Osteoblast (primary cell): ENCODE data around the gene MATR3. TPM values are rescaled to one million over a fixed set of nuclear protein-coding genes. Genes with fewer than 3 reads are reported as not detected.
A peak's percentile ranks its signal among the peaks of the same experiment; 100 is the strongest.
"Not testable (repeated sequence)": the region's sequence is repeated elsewhere in the genome, so short reads cannot be mapped to it uniquely, and the experiment has no call there.

Experiments used
- DNase-seq: peaks from one replicate; pipeline ENCODE4 v3.0.0; 2011; ENCODE audit warnings: low spot score, mixed read lengths; ENCODE audit not compliant: insufficient read length; ENCODE audit errors: missing footprints
- H2AFZ ChIP-seq: 2 replicates; pipeline ENCODE4 v1.6.0; 2011; ENCODE audit warnings: mild to moderate bottlenecking, low read length
- H3K27ac ChIP-seq: 2 replicates; pipeline ENCODE4 v1.5.1; 2011; ENCODE audit warnings: mild to moderate bottlenecking, low read depth, low read length, moderate library complexity
- H3K27me3 ChIP-seq: 2 replicates; pipeline ENCODE4 v1.6.0; 2012; ENCODE audit warnings: mild to moderate bottlenecking, control low read depth, inconsistent platforms, low read length, moderate library complexity; ENCODE audit not compliant: insufficient read depth
- H3K36me3 ChIP-seq: 2 replicates; pipeline ENCODE4 v1.5.1; 2011; ENCODE audit warnings: mild to moderate bottlenecking, low read length, control low read depth, moderate library complexity; ENCODE audit not compliant: insufficient read depth
- H3K4me1 ChIP-seq: 2 replicates; pipeline ENCODE4 v1.5.1; 2011; ENCODE audit warnings: mild to moderate bottlenecking, low read length, control low read depth, moderate library complexity; ENCODE audit not compliant: insufficient read depth
- H3K4me2 ChIP-seq: 2 replicates; pipeline ENCODE4 v1.6.0; 2011; ENCODE audit warnings: mild to moderate bottlenecking, low read length; ENCODE audit not compliant: insufficient read depth
- H3K4me3 ChIP-seq: fragments of 200-600 bp; sonication (generic); 3 replicates; pipeline ENCODE4 v1.5.1; 2012; ENCODE audit warnings: mild to moderate bottlenecking, low read length, inconsistent platforms; ENCODE audit not compliant: insufficient read depth
- H3K79me2 ChIP-seq: 2 replicates; pipeline ENCODE4 v1.6.0; 2012; ENCODE audit warnings: mild to moderate bottlenecking, low read length, control low read depth, inconsistent platforms; ENCODE audit not compliant: insufficient read depth
- H3K9me3 ChIP-seq: 2 replicates; pipeline ENCODE4 v1.5.1; 2011; ENCODE audit warnings: low read depth, low read length, control low read depth
- H4K20me1 ChIP-seq: 2 replicates; pipeline ENCODE4 v1.6.0; 2012; ENCODE audit warnings: mild to moderate bottlenecking, low read length, control low read depth; ENCODE audit not compliant: insufficient read depth
- total RNA-seq: library from RNA; depleted of rRNA; stranded (reverse); fragments of >200 nt; gene quantifications from 2 replicates; pipeline ENCODE4 v1.2.3, GENCODE V29; 2012
- TF ChIP-seq, protein P1 (sequence below): IDR thresholded peaks from 2 replicates; pipeline ENCODE4 v1.5.1; 2011; ENCODE audit warnings: mild to moderate bottlenecking, low read depth, low read length, moderate library complexity; ENCODE audit errors: extremely low read depth

Gene MATR3
- total RNA-seq, 1 donor, result 284 TPM

DNA sequence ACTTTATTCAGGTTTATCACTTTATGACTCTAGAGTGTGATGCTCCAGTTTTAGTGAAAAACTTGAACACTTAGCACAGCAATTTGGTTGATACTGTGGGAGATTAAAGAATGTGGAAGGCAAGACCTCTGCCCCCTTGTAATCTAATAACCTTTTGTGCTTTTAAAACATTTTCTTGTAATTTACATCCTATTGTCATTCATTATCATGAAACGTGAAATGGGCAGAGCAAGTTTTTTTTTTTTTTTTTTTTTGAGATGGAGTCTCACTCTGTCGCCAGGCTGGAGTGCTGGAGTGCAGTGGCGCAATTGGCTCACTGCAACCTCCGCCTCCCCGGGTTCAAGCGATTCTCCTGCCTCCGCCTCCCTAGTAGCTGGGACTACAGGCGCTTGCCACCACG is 49.9 kb downstream of the MATR3 start:
- DNase-seq, result no peak
- Histone ChIP-seq H3K27ac (no peak overlapping the region), H3K9me3 (no peaks in the 10 kb centered on the region), H3K4me1 (peaks cover 22% of the 10 kb centered on the region), H3K36me3 (peaks cover 4% of the 10 kb centered on the region), H3K27me3 (no peaks in the 10 kb centered on the region), H3K4me2 (peak overlapping the region; percentile 100), H3K4me3 (peak overlapping the region; percentile 99), H2AFZ (no peak overlapping the region), H4K20me1 (peaks cover 46% of the 10 kb centered on the region), H3K79me2 (peaks cover 68% of the 10 kb centered on the region)
- TF ChIP-seq, protein P1, sequence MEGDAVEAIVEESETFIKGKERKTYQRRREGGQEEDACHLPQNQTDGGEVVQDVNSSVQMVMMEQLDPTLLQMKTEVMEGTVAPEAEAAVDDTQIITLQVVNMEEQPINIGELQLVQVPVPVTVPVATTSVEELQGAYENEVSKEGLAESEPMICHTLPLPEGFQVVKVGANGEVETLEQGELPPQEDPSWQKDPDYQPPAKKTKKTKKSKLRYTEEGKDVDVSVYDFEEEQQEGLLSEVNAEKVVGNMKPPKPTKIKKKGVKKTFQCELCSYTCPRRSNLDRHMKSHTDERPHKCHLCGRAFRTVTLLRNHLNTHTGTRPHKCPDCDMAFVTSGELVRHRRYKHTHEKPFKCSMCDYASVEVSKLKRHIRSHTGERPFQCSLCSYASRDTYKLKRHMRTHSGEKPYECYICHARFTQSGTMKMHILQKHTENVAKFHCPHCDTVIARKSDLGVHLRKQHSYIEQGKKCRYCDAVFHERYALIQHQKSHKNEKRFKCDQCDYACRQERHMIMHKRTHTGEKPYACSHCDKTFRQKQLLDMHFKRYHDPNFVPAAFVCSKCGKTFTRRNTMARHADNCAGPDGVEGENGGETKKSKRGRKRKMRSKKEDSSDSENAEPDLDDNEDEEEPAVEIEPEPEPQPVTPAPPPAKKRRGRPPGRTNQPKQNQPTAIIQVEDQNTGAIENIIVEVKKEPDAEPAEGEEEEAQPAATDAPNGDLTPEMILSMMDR, result no peak

DNA sequence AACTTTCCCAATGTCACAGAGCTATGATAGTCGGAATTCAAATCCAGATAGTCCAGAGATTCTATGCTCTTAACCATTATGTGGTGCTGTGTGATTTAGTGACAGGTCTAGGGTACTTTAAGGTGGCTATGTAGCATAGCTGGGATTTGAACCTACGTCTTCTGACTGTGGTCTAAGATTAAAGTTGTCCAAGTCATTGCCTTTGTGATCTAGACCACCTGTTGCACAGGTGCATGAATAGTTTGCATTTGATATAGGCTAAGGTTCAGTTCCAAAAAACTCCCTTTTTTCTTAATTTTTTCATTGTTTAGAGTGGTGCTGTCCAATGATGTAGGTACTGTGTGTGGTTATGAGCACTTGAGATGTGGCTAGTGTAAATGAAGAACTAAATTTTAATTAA is 50.6 kb downstream of the MATR3 start:
- H3K27me3 ChIP-seq, result no peaks in the 10 kb centered on the region
- H2AFZ ChIP-seq, result no peak overlapping the region
- H3K79me2 ChIP-seq, result peaks cover 75% of the 10 kb centered on the region
- no peak overlapping the region for H3K27ac ChIP-seq
- peaks cover 53% of the 10 kb centered on the region for H4K20me1 ChIP-seq
- peaks cover 22% of the 10 kb centered on the region for H3K4me1 ChIP-seq
- H3K36me3 ChIP-seq, result peaks cover 4% of the 10 kb centered on the region
- H3K4me3 ChIP-seq, result no peak overlapping the region
- no peak overlapping the region for H3K4me2 ChIP-seq
- H3K9me3 ChIP-seq, result no peaks in the 10 kb centered on the region
- TF ChIP-seq, protein P1, result no peak
- DNase-seq, result no peak

DNA sequence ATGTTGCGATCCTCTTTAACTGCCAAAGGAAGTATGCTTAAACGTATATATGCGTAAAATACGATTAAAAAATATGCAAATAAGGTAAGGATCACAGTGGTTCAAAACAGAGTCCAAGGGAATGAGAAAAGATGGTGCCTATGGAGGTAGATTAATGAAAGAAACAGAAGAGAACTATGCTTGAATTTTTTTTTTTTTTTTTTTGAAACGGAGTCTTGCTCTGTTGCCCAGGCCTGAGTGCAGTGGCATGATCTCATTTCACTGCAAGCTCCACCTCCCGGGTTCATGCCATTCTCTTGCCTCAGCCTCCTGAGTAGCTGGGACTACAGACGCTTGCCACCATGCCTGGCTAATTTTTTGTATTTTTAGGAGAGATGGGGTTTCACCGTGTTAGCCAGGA is 51.9 kb downstream of the MATR3 start:
- not testable (repeated sequence) for H3K4me3 ChIP-seq, H3K4me2 ChIP-seq, H3K27me3 ChIP-seq, H2AFZ ChIP-seq, H3K27ac ChIP-seq, H3K9me3 ChIP-seq, H3K36me3 ChIP-seq, DNase-seq
- Histone ChIP-seq H4K20me1 (peaks cover 64% of the 10 kb centered on the region), H3K79me2 (peaks cover 88% of the 10 kb centered on the region), H3K4me1 (peaks cover 22% of the 10 kb centered on the region)

DNA sequence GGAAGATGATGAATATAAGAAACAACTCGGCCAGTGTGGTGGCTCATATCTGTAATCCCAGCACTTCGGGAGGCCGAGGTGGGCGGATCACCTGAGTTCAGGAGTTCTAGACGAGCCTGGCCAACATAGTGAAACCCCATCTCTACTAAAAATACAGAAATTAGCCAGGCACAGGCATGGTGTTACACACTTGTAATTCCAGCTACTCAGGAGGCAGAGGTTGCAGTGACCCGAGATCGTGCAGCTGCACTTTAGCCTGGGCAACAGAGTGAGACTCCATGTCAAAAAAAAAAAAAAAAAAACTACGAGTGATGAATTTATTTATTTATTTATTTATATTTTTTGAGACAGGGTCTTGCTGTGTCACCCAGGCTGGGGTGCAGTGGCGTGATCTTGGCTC is 54.3 kb downstream of the MATR3 start:
- not testable (repeated sequence) for H3K4me2 ChIP-seq, H3K27ac ChIP-seq, H2AFZ ChIP-seq, DNase-seq, H3K27me3 ChIP-seq, H3K36me3 ChIP-seq, H3K9me3 ChIP-seq, H3K4me3 ChIP-seq
- Histone ChIP-seq H4K20me1 (peaks cover 74% of the 10 kb centered on the region), H3K79me2 (peaks cover 99% of the 10 kb centered on the region), H3K4me1 (peaks cover 12% of the 10 kb centered on the region)

DNA sequence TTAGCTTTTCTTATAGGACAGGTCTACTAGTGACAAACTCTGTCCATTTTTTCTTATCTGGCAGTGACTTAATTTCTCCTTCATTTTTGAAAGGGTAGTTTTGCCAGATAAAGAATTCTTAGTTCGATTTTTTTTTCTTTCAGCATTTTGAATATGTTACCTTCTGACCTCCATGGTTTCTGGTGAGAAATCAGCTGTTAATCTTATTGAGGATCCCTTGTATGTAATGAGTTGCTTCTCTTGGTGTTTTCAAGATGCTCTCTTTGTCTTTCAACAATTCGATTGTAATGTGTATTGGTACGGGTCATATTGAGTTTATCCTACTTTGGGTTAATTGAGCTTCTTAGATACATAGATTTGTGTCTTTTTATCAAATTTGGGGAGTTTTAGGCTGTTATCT is 60.6 kb downstream of the MATR3 start:
- Histone ChIP-seq H3K27me3 (no peaks in the 10 kb centered on the region), H3K79me2 (peaks cover 97% of the 10 kb centered on the region), H2AFZ (no peak overlapping the region), H3K36me3 (peaks cover 8% of the 10 kb centered on the region), H3K4me2 (no peak overlapping the region), H4K20me1 (peaks cover 71% of the 10 kb centered on the region), H3K27ac (no peak overlapping the region), H3K4me1 (peaks cover 4% of the 10 kb centered on the region), H3K4me3 (no peak overlapping the region), H3K9me3 (no peaks in the 10 kb centered on the region)
- TF ChIP-seq, protein P1, result no peak
- DNase-seq, result no peak

DNA sequence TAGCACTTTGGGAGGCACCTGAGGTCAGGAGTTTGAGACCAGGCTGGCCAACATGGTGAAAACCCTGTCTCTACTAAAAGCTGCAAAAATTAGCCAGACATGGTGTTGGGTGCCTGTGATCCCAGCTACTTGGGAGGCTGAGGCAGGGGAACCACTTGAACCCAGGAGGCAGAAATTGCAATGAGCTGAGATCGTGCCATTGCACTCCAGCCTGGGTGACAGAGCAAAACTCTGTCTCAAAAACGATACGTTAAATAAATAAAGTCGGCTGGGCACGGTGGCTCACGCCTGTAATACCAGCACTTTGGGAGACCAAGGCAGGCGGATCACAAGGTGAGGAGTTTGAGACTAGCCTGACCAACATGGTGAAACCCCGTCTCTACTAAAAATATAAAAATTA is 62.4 kb downstream of the MATR3 start:
- not testable (repeated sequence) for DNase-seq, H3K9me3 ChIP-seq, H3K4me3 ChIP-seq, H3K27ac ChIP-seq, H3K4me2 ChIP-seq, H3K27me3 ChIP-seq, H3K36me3 ChIP-seq, H3K4me1 ChIP-seq, H2AFZ ChIP-seq
- H4K20me1 ChIP-seq, result peaks cover 67% of the 10 kb centered on the region
- peaks cover 95% of the 10 kb centered on the region for H3K79me2 ChIP-seq
